Natural killer cell (primary cell): ENCODE results near the gene ADCY2. TPM values are rescaled to one million over a fixed set of nuclear protein-coding genes. Genes with fewer than 3 reads are reported as not detected.

Source experiments
- ATAC-seq, 3 donors: fragments of 150-1000 bp in 2 of 3; fragments of 200-7000 bp in 1 of 3; cut with Tn5 transposase; 1 replicate in 1 of 3; 2 replicates in 2 of 3; pipeline ENCODE4 v1.10.0; 2021; ENCODE audit warnings: mild to moderate bottlenecking in 2 of 3, moderate library complexity in 2 of 3
- DNase-seq, 2 donors: peaks; one replicate each; pipeline versions ENCODE4 v3.0.0 to v3.0.0-alpha.2; 2013 to 2021; ENCODE audit warnings: mixed read lengths in 1 of 2
- H3K27ac ChIP-seq: one replicate; pipeline ENCODE4 v1.5.1; 2013; ENCODE audit warnings: mild to moderate bottlenecking, low read length
- H3K27me3 ChIP-seq: one replicate; pipeline ENCODE4 v1.6.1; 2013; ENCODE audit warnings: low read length; ENCODE audit not compliant: control insufficient read depth, insufficient read depth
- H3K36me3 ChIP-seq: one replicate; pipeline ENCODE4 v1.6.1; 2013; ENCODE audit warnings: low read length; ENCODE audit not compliant: control insufficient read depth, insufficient read depth
- H3K4me1 ChIP-seq: one replicate; pipeline ENCODE4 v1.6.1; 2013; ENCODE audit warnings: low read length; ENCODE audit not compliant: control insufficient read depth, insufficient read depth
- H3K4me3 ChIP-seq: one replicate; pipeline ENCODE4 v1.5.1; 2013; ENCODE audit warnings: low read length
- H3K9me3 ChIP-seq: one replicate; pipeline ENCODE4 v1.6.1; 2013; ENCODE audit warnings: low read length; ENCODE audit not compliant: control insufficient read depth, insufficient read depth
- H3K27ac Mint-ChIP-seq, 2 donors: one replicate each; pipeline ENCODE4 v1.8.0; 2022; ENCODE audit warnings: mild to moderate bottlenecking in 2 of 2, mixed read lengths in 2 of 2, moderate library complexity in 1 of 2
- H3K27me3 Mint-ChIP-seq, 2 donors: one replicate each; pipeline ENCODE4 v1.8.0; 2022; ENCODE audit warnings: low read depth in 2 of 2, mixed read lengths in 2 of 2
- H3K36me3 Mint-ChIP-seq: one replicate; pipeline ENCODE4 v1.8.0; 2022; ENCODE audit warnings: mixed read lengths
- H3K4me1 Mint-ChIP-seq, 2 donors: one replicate each; pipeline ENCODE4 v1.8.0; 2022; ENCODE audit warnings: mixed read lengths in 2 of 2
- H3K4me3 Mint-ChIP-seq: one replicate; pipeline ENCODE4 v1.8.0; 2022; ENCODE audit warnings: mild to moderate bottlenecking, moderate library complexity, mixed read lengths
- H3K9me3 Mint-ChIP-seq, 2 donors: one replicate each; pipeline ENCODE4 v1.8.0; 2022; ENCODE audit warnings: mixed read lengths in 2 of 2
- CTCF ChIP-seq: fragments of 200-600 bp; IDR thresholded peaks from one replicate; pipeline ENCODE4 v1.8.0; 2022; ENCODE audit warnings: antibody characterized with exemption
- WGBS: methylation state at CpG from one replicate; pipeline ENCODE4 v1.1.7; 2013; ENCODE audit warnings: missing lambda C conversion rate; ENCODE audit not compliant: insufficient coverage; 5-methylcytosine and 5-hydroxymethylcytosine counted together
- intact Hi-C: fragments of 100-400 bp; cut with micrococcal nuclease; formaldehyde crosslinking; loops from one replicate; pipeline ENCODE4 v1.14.2; 2022
- total RNA-seq, 4 donors: library from RNA; stranded (reverse); fragments of 120-200 nt in 1 of 4; gene quantifications; one replicate each; pipeline versions ENCODE4 v1.2.3 to v1.2.4, GENCODE V29; 2013 to 2022

ADCY2 gene
- total RNA-seq, 3 donors from 2014 or later (not counting 1 experiment from before 2014, with no cell fraction given): not detected

GRCh38 chr5:7663808-7664207 lies 267.9 kb downstream of the ADCY2 start:
- no peak for DNase-seq
- Histone ChIP-seq H3K27ac (no peak overlapping the region), H3K9me3 (no peaks in the 10 kb centered on the region), H3K4me1 (no peaks in the 10 kb centered on the region), H3K4me3 (no peak overlapping the region), H3K36me3 (no peaks in the 10 kb centered on the region), H3K27me3 (no peaks in the 10 kb centered on the region)
- H3K27ac Mint-ChIP-seq: no peak overlapping the region
- TF ChIP-seq CTCF: no peak
- H3K4me1 Mint-ChIP-seq: no peaks in the 10 kb centered on the region
- no peak overlapping the region for H3K4me3 Mint-ChIP-seq
- no peaks in the 10 kb centered on the region for H3K27me3 Mint-ChIP-seq
- H3K36me3 Mint-ChIP-seq: no peaks in the 10 kb centered on the region
- WGBS: 69% methylated on average over 3 of the region's 3 CpGs
- no peak for ATAC-seq
- H3K9me3 Mint-ChIP-seq: no peaks in the 10 kb centered on the region
- intact Hi-C loops: no loop called here

GRCh38 chr5:7664208-7664607 lies 268.3 kb downstream of the ADCY2 start:
- no peaks in the 10 kb centered on the region for H3K4me1 Mint-ChIP-seq
- WGBS: 67% methylated on average over 2 of the region's 2 CpGs
- H3K4me3 ChIP-seq: no peak overlapping the region
- H3K36me3 ChIP-seq: no peaks in the 10 kb centered on the region
- H3K27ac Mint-ChIP-seq: no peak overlapping the region
- H3K4me3 Mint-ChIP-seq: no peak overlapping the region
- H3K9me3 ChIP-seq: no peaks in the 10 kb centered on the region
- DNase-seq: no peak
- H3K27me3 Mint-ChIP-seq: no peaks in the 10 kb centered on the region
- TF ChIP-seq CTCF: no peak
- H3K4me1 ChIP-seq: no peaks in the 10 kb centered on the region
- peaks cover 0 to 3% of the 10 kb centered on the region in 2 donors for H3K9me3 Mint-ChIP-seq
- ATAC-seq: no peak
- H3K27me3 ChIP-seq: no peaks in the 10 kb centered on the region
- no peaks in the 10 kb centered on the region for H3K36me3 Mint-ChIP-seq
- no peak overlapping the region for H3K27ac ChIP-seq
- intact Hi-C loops: no loop called here

- Mint-ChIP-seq H3K9me3 (peaks cover 0 to 3% of the 10 kb centered on the region in 2 donors), H3K4me3 (no peak overlapping the region), H3K27ac (no peak overlapping the region), H3K27me3 (no peaks in the 10 kb centered on the region), H3K4me1 (no peaks in the 10 kb centered on the region), H3K36me3 (no peaks in the 10 kb centered on the region)
- no peak for TF ChIP-seq CTCF
- Histone ChIP-seq H3K4me3 (no peak overlapping the region), H3K4me1 (no peaks in the 10 kb centered on the region), H3K27me3 (no peaks in the 10 kb centered on the region), H3K9me3 (no peaks in the 10 kb centered on the region), H3K36me3 (no peaks in the 10 kb centered on the region), H3K27ac (no peak overlapping the region)
- 77% methylated on average over 4 of the region's 5 CpGs for WGBS
- intact Hi-C loops: no loop called here
- DNase-seq (no peak), ATAC-seq (no peak)
These were observed 271.4 kb downstream of the ADCY2 start for GRCh38 chr5:7667216-7667767.

DNA sequence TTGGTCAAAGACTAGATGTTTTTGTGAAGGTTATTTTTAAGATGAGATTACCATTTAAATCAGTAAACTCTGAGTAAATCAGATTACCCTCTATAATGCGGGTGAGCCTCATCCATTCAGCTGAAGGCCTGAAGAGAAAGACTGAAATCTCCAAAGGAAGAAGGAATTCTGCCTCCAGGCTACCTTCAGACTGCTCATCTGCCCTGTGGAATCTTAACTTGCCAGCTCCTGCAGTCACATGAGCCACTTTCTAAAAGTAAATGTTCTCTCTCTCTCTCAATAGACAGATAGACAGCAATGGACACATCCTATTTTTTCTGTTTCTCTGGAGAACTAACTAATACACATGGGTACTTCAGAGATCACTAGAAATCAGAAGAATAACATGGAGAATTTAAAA lies 272.2 kb downstream of the ADCY2 start:
- H3K36me3 ChIP-seq: no peaks in the 10 kb centered on the region
- no peaks in the 10 kb centered on the region for H3K4me1 ChIP-seq
- Mint-ChIP-seq H3K4me1 (no peaks in the 10 kb centered on the region), H3K9me3 (peaks cover 0 to 3% of the 10 kb centered on the region in 2 donors), H3K27ac (no peak overlapping the region), H3K27me3 (no peaks in the 10 kb centered on the region), H3K36me3 (no peaks in the 10 kb centered on the region), H3K4me3 (no peak overlapping the region)
- WGBS: 82% methylated on average over 1 of the region's 1 CpG
- no peaks in the 10 kb centered on the region for H3K9me3 ChIP-seq
- DNase-seq: no peak
- no peak overlapping the region for H3K27ac ChIP-seq
- intact Hi-C loops: no loop called here
- no peak overlapping the region for H3K4me3 ChIP-seq
- H3K27me3 ChIP-seq: no peaks in the 10 kb centered on the region
- ATAC-seq: no peak
- TF ChIP-seq CTCF: no peak
